Right lung (tissue), 5 donors: ENCODE data around the gene LTB4R2. TPM values are rescaled to one million over a fixed set of nuclear protein-coding genes. Genes with fewer than 3 reads are reported as not detected.

Experiments used
- polyA plus RNA-seq, 5 donors: library from polyadenylated mRNA; unstranded; fragments of 120-200 nt; gene quantifications; one replicate each; pipeline versions ENCODE4 v1.2.1 to v1.2.3, GENCODE V29; 2013; ENCODE audit warnings: inconsistent platforms in 1 of 5, low replicate concordance in 1 of 5; ENCODE audit not compliant: insufficient read length in 5 of 5, insufficient read depth in 1 of 5

LTB4R2 gene
- polyA plus RNA-seq, 5 donors = 3.4 to 5.2 (median 4.7) TPM

Other genes starting within 250 kb of the LTB4R2 start
- not detected for gene CPNE6, start 238.6 kb upstream of the LTB4R2 start, polyA plus RNA-seq
- gene PCK2, start 215.8 kb upstream of the LTB4R2 start, polyA plus RNA-seq = 10 to 100 TPM; 13.3 to 17.8 (median 14.7) TPM
- gene DCAF11, start 195.4 kb upstream of the LTB4R2 start, polyA plus RNA-seq = 10 to 100 TPM; 59.5 to 74.4 (median 65.9) TPM
- gene NRL, start 195.2 kb upstream of the LTB4R2 start, polyA plus RNA-seq = 1 to 10 TPM; 1.0 to 2.3 (median 1.2) TPM
- gene FITM1, start 179.5 kb upstream of the LTB4R2 start, polyA plus RNA-seq = 1 to 10 TPM in 3 of 5 donors, under 1 TPM in 2; 0.60 to 9.4 (median 1.1) TPM
- 100 to 1,000 TPM; 190 to 234 (median 222) TPM for gene PSME1, start 173.9 kb upstream of the LTB4R2 start, polyA plus RNA-seq
- gene EMC9, start 168.5 kb upstream of the LTB4R2 start, polyA plus RNA-seq = 10 to 100 TPM; 12.6 to 25.8 (median 24.3) TPM
- 100 to 1,000 TPM; 159 to 175 (median 166) TPM for gene PSME2, start 163.5 kb upstream of the LTB4R2 start, polyA plus RNA-seq
- gene RNF31, start 162.6 kb upstream of the LTB4R2 start, polyA plus RNA-seq = 10 to 100 TPM; 42.8 to 60.2 (median 55.7) TPM
- 10 to 100 TPM; 49.8 to 68.6 (median 57.2) TPM for gene IRF9, start 148.9 kb upstream of the LTB4R2 start, polyA plus RNA-seq
- 10 to 100 TPM; 36.6 to 67.1 (median 48.2) TPM for gene REC8, start 138.1 kb upstream of the LTB4R2 start, polyA plus RNA-seq
- gene IPO4, start 121.3 kb upstream of the LTB4R2 start, polyA plus RNA-seq = 10 to 100 TPM; 20.2 to 37.0 (median 24.5) TPM
- gene TM9SF1, start 114.7 kb upstream of the LTB4R2 start, polyA plus RNA-seq = 10 to 100 TPM; 24.6 to 44.1 (median 33.8) TPM
- 10 to 100 TPM in 3 of 5 donors, 1 to 10 TPM in 2; 9.5 to 12.2 (median 11.9) TPM for gene TSSK4, start 104.4 kb upstream of the LTB4R2 start, polyA plus RNA-seq
- 10 to 100 TPM; 53.9 to 67.6 (median 62.3) TPM for gene CHMP4A, start 96.7 kb upstream of the LTB4R2 start, polyA plus RNA-seq
- 10 to 100 TPM; 11.8 to 17.2 (median 13.5) TPM for gene MDP1, start 94.1 kb upstream of the LTB4R2 start, polyA plus RNA-seq
- 100 to 1,000 TPM; 209 to 239 (median 224) TPM for gene NEDD8, start 77.8 kb upstream of the LTB4R2 start, polyA plus RNA-seq
- gene GMPR2, start 77.2 kb upstream of the LTB4R2 start, polyA plus RNA-seq = 100 to 1,000 TPM in 4 of 5 donors, 10 to 100 TPM in 1; 92.7 to 120 (median 114) TPM
- gene TINF2, start 67.5 kb upstream of the LTB4R2 start, polyA plus RNA-seq = 10 to 100 TPM; 53.7 to 62.0 (median 60.9) TPM
- 1 to 10 TPM; 2.0 to 4.7 (median 3.5) TPM for gene TGM1, start 47.0 kb upstream of the LTB4R2 start, polyA plus RNA-seq
- 10 to 100 TPM; 19.6 to 28.6 (median 24.9) TPM for gene RABGGTA, start 38.5 kb upstream of the LTB4R2 start, polyA plus RNA-seq
- gene DHRS1, start 10.4 kb upstream of the LTB4R2 start, polyA plus RNA-seq = 10 to 100 TPM; 38.8 to 54.7 (median 43.2) TPM
- 10 to 100 TPM; 21.3 to 26.7 (median 24.3) TPM for gene NOP9, start 10.3 kb upstream of the LTB4R2 start, polyA plus RNA-seq
- 10 to 100 TPM in 4 of 5 donors, 1 to 10 TPM in 1; 9.6 to 16.6 (median 14.1) TPM for gene CIDEB, start 2.2 kb upstream of the LTB4R2 start, polyA plus RNA-seq
- 1 to 10 TPM; 5.2 to 6.9 (median 6.2) TPM for gene LTB4R, start 1.4 kb downstream of the LTB4R2 start, polyA plus RNA-seq
- 10 to 100 TPM; 26.9 to 37.3 (median 33.8) TPM for gene ADCY4, start 24.9 kb downstream of the LTB4R2 start, polyA plus RNA-seq
- gene RIPK3, start 29.9 kb downstream of the LTB4R2 start, polyA plus RNA-seq = 1 to 10 TPM; 2.1 to 3.6 (median 2.8) TPM
- 100 to 1,000 TPM in 1 of 5 donors, 10 to 100 TPM in 4; 64.5 to 102 (median 88.3) TPM for gene NFATC4, start 58.0 kb downstream of the LTB4R2 start, polyA plus RNA-seq
- 100 to 1,000 TPM in 2 of 5 donors, 10 to 100 TPM in 3; 78.3 to 109 (median 88.7) TPM for gene NYNRIN, start 88.9 kb downstream of the LTB4R2 start, polyA plus RNA-seq
- 1 to 10 TPM; 2.6 to 4.0 (median 3.6) TPM for gene CBLN3, start 119.5 kb downstream of the LTB4R2 start, polyA plus RNA-seq
- 10 to 100 TPM; 41.3 to 53.1 (median 50.2) TPM for gene KHNYN, start 119.8 kb downstream of the LTB4R2 start, polyA plus RNA-seq
- gene SDR39U1, start 132.6 kb downstream of the LTB4R2 start, polyA plus RNA-seq = 10 to 100 TPM; 37.5 to 61.9 (median 48.8) TPM
- under 1 TPM in 2 of 5 donors, not detected in 3; 0.26 to 0.49 TPM for gene CMA1, start 198.1 kb downstream of the LTB4R2 start, polyA plus RNA-seq